Measurements from ENCODE around the gene KRTAP5-9. TPM values are rescaled to one million over a fixed set of nuclear protein-coding genes. Genes with fewer than 3 reads are reported as not detected.

Gene KRTAP5-9
- total and polyA plus RNA-seq, 9 of the 15 experiments (the other 6 are each of a cell fraction or from before 2014, with no cell fraction given) = not detected

DNA sequence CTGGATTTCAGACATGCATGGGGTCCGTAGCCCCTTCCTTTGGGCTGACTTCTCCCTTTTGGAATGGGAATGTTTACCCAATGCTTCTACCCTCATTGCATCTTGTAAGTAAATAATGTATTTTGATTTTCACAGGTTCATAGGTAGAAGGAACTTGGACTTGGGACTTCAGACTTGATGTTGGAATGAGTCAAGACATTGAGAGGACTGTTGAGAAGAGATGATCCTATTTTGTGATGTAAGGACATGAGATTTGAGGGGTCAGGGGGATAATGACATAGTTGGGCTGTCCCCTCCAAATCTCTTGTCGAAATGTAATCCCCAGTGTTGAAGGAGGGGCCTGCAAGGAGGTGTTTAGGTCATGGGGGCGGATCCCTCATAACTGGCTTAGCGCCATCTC lies 16.2 kb downstream of the KRTAP5-9 start:
- no peaks in the 10 kb centered on the region for H3K9me1 ChIP-seq (ENCODE audit: control insufficient read depth, insufficient read depth, low read length)
- 9% methylated on average over 4 of the region's 4 CpGs for WGBS (ENCODE audit: insufficient coverage, low coverage, missing lambda C conversion rate)
- intact Hi-C loops (cut with micrococcal nuclease) (no loop called here), in situ Hi-C loops (cut with MboI) (no loop called here)
- no peak for ATAC-seq
- ChIA-PET POLR2A (no interaction called here), CTCF (ENCODE audit: low intra/inter-chr PET ratio) (no interaction called here)
- no peaks in the 10 kb centered on the region for H3K9me3 ChIP-seq (replicated peaks; ENCODE audit: control insufficient read depth, insufficient read depth, low read depth, low read length)
- no peak for TF ChIP-seq HCFC1 (IDR thresholded peaks at IDR 0.05; ENCODE audit: low read depth, low read length)
- TF ChIP-seq, protein P1, sequence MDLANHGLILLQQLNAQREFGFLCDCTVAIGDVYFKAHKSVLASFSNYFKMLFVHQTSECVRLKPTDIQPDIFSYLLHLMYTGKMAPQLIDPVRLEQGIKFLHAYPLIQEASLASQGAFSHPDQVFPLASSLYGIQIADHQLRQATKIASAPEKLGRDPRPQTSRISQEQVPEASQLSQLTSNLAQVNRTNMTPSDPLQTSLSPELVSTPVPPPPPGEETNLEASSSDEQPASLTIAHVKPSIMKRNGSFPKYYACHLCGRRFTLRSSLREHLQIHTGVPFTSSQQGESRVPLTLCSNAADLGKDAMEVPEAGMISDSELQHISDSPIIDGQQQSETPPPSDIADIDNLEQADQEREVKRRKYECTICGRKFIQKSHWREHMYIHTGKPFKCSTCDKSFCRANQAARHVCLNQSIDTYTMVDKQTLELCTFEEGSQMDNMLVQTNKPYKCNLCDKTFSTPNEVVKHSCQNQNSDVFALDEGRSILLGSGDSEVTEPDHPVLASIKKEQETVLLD (IDR thresholded peaks at IDR 0.05) = no peak
- TF ChIP-seq MED1 (CRISPR knock-in tag; IDR thresholded peaks at IDR 0.05; ENCODE audit: borderline replicate concordance) = no peak
- H3K36me3 ChIP-seq (ENCODE audit: control insufficient read depth, insufficient read depth, low read length) = no peaks in the 10 kb centered on the region
- no peaks in the 10 kb centered on the region for H3K79me2 ChIP-seq (ENCODE audit: control insufficient read depth, insufficient read depth, low read length)
- H3K4me3 ChIP-seq = no peak overlapping the region
- H3K27me3 ChIP-seq (ENCODE audit: control insufficient read depth in 2 of 2, insufficient read depth in 2 of 2, low read length in 2 of 2) = peaks cover 7 to 31% of the 10 kb centered on the region in 2 experiments; a peak in 4 of 5 replicates
- no peak overlapping the region for H3K4me2 ChIP-seq (ENCODE audit: insufficient read depth, low read length)
- H3K9ac ChIP-seq (ENCODE audit: insufficient read depth in 1 of 2, low read depth in 2 of 2, low read length in 2 of 2) = no peak overlapping the region
- H2AFZ ChIP-seq (ENCODE audit: low read depth, low read length) = no peak overlapping the region
- DNase-seq (ENCODE audit: extremely low read depth in 1 of 4, low spot score in 3 of 4) = no peak
- no peaks in the 10 kb centered on the region for H3K4me1 ChIP-seq (replicated peaks in 1 of 2; ENCODE audit: control insufficient read depth in 2 of 2, insufficient read depth in 2 of 2, low read length in 2 of 2)
- no peaks in the 10 kb centered on the region for H4K20me1 ChIP-seq (replicated peaks; ENCODE audit: control insufficient read depth, insufficient read depth, low read length)
- H3K27ac ChIP-seq (ENCODE audit: extremely low read depth, low read depth, low read length) = no peak overlapping the region
- no peak for FAIRE-seq
- BruUV-seq (replicated peaks) = no TSS peak

DNA sequence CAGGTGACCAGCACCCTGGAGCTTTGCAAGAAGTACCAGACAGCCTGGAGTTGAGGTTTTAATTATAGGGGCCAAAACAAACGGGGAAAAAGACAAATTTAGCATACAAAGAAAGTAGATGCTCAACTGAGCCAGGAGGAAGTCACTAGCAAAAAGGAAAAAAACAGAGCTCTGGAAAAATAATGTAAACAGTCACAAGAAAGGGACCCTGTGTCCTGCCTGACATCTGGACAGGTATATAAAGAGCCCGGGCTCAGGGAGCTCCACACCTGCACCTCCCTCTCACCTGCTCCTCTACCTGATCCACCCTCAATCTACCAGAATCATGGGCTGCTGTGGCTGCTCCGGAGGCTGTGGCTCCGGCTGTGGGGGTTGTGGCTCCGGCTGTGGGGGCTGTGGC lies 17.0 kb downstream of the KRTAP5-9 start, which contains the start of gene KRTAP5-10:
KRTAP5-10 (plus strand) TSS at position 301 of the 400 bp plus-strand sequence; CDS start at position 326, 25 bp downstream.
- Histone ChIP-seq H4K20me1 (replicated peaks; ENCODE audit: control insufficient read depth, insufficient read depth, low read length) (no peaks in the 10 kb centered on the region), H3K9me3 (replicated peaks; ENCODE audit: control insufficient read depth, insufficient read depth, low read depth, low read length) (no peaks in the 10 kb centered on the region), H3K27ac (ENCODE audit: extremely low read depth, low read depth, low read length) (no peak within 1 kb of the TSS), H3K4me2 (ENCODE audit: insufficient read depth, low read length) (no peak within 1 kb of the TSS), H3K27me3 (ENCODE audit: control insufficient read depth in 2 of 2, insufficient read depth in 2 of 2, low read length in 2 of 2) (peaks cover 7 to 32% of the 10 kb centered on the region in 2 experiments; a peak in 4 of 5 replicates), H3K4me1 (replicated peaks in 1 of 2; ENCODE audit: control insufficient read depth in 2 of 2, insufficient read depth in 2 of 2, low read length in 2 of 2) (no peaks in the 10 kb centered on the region), H3K9ac (ENCODE audit: insufficient read depth in 1 of 2, low read depth in 2 of 2, low read length in 2 of 2) (no peak within 1 kb of the TSS), H3K79me2 (ENCODE audit: control insufficient read depth, insufficient read depth, low read length) (no peaks in the 10 kb centered on the region), H3K36me3 (ENCODE audit: control insufficient read depth, insufficient read depth, low read length) (no peaks in the 10 kb centered on the region), H2AFZ (ENCODE audit: low read depth, low read length) (no peak within 1 kb of the TSS), H3K9me1 (ENCODE audit: control insufficient read depth, insufficient read depth, low read length) (no peaks in the 10 kb centered on the region), H3K4me3 (no peak within 1 kb of the TSS)
- in situ Hi-C loops (cut with MboI) = no loop called here
- 0% methylated on average over 3 of the region's 5 CpGs for WGBS (ENCODE audit: insufficient coverage, low coverage, missing lambda C conversion rate)
- no peak for FAIRE-seq
- no TSS peak for BruUV-seq (replicated peaks)
- CTCF ChIA-PET (ENCODE audit: low intra/inter-chr PET ratio) = no interaction called here
- no peak for ATAC-seq
- POLR2A ChIA-PET = interaction anchor here (0.6 kb wide), 1 partner anchor 33 kb away, joined by 3 read pairs; no protein-coding TSS in a partner anchor
- intact Hi-C loops (cut with micrococcal nuclease) = no loop called here
- no peak for DNase-seq (ENCODE audit: extremely low read depth in 1 of 4, low spot score in 3 of 4)
- TF ChIP-seq ZNF134 (CRISPR knock-in tag; conservative IDR thresholded peaks at IDR 0.05) (no peak), RAD21 (CRISPR knock-in tag; conservative IDR thresholded peaks at IDR 0.05 in 1 of 2, IDR thresholded peaks at IDR 0.05 in 1 of 2) (no peak), KLF6 (CRISPR knock-in tag; IDR thresholded peaks at IDR 0.05; ENCODE audit: borderline replicate concordance) (no peak), HDAC1 (IDR thresholded peaks at IDR 0.05) (no peak), SMARCC2 (IDR thresholded peaks at IDR 0.05; ENCODE audit: low read depth) (no peak)
- TF ChIP-seq, protein P2, sequence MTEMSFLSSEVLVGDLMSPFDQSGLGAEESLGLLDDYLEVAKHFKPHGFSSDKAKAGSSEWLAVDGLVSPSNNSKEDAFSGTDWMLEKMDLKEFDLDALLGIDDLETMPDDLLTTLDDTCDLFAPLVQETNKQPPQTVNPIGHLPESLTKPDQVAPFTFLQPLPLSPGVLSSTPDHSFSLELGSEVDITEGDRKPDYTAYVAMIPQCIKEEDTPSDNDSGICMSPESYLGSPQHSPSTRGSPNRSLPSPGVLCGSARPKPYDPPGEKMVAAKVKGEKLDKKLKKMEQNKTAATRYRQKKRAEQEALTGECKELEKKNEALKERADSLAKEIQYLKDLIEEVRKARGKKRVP (CRISPR knock-in tag; IDR thresholded peaks at IDR 0.05) = no peak
- TF ChIP-seq, protein P3, sequence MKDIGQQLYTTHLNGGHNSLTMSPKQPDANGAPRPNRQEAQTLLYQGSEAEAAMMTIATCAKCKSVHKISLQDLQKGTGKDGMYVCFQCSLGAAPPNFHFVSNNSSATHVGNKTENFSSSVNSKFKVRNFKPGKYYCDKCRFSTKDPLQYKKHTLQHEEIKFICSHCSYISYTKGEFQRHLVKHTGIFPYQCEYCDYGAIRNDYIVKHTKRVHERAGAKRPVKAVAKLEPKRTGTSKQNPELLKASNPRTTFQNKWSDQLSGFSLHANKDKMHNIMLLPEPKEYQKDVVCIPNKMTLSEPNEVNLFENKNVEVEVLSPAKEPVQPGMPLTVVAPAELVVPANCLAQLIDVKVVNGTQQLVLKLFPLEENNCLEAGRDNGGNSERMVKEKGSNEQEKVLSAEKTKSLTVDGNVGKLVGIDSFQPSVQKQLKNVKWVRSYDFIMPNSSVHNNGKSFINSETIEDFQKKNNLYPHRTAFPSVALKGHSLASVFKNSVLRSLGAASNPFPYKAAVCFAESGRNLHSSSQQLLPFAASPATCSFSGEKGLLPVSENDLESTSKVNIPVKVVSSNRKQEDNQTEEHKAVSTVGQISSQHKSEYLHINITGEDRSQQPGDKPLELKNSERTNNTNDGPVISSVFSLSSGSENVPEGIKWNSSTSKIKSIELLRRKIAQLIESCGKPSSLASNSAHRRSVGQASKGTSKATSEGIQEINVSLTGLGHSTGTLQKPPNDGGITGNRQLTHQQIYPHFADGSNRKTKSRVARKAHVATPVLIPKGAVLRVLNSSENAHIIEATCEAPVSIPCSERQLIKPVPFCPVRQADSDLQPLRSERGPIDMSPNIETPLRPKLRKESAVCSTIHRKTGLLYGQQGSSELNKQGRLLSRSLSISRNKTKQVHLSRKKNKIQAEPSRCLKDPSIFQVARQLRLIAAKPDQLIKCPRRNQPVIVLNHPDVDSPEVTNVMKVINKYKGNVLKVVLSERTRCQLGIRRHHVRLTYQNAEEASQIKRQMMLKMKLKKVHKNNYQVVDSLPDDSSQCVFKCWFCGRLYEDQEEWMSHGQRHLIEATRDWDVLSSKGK (CRISPR knock-in tag; IDR thresholded peaks at IDR 0.05) = no peak
